Activated naive CD4-positive, alpha-beta T cell treated with anti-CD3 and anti-CD28 coated beads, Interleukin-2, amount 50 U/mL, for 16 hours (primary cell): Measurements from ENCODE around the gene NBAS.

Source experiments
- DNase-seq: peaks from one replicate; pipeline ENCODE4 v3.0.0-alpha.2; 2020

The NBAS gene

GRCh38 chr2:15560988-15561573 lies at the start of gene NBAS:
Gene NBAS (minus strand): TSS chr2:15561334. CDS start chr2:15561304, 30 bp downstream.
- DNase-seq: peak; percentile 80

DNA sequence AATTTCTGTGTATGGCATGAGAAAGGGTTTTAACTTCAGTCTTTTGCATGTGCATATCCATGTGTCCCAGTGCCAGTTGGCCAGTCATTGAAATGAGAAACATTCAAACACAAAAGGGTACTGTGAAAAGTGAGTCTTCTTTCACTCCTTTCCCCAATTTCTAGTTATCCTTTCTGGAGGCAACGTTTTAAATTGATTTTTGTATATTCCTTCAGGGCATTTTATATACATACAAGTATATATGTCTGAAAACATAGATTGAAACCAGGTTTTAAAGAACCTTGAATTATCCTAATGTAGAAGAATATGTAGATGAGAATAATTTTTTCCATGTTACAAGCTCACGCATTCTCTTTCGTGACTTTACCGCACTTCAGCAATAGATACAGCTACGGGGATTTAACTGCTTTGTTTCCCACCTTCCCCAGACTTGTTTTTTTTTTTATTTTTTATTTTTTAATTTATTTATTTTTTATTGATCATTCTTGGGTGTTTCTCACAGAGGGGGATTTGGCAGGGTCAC lies 49.4 kb upstream of the NBAS start:
- no peak for DNase-seq

DNA sequence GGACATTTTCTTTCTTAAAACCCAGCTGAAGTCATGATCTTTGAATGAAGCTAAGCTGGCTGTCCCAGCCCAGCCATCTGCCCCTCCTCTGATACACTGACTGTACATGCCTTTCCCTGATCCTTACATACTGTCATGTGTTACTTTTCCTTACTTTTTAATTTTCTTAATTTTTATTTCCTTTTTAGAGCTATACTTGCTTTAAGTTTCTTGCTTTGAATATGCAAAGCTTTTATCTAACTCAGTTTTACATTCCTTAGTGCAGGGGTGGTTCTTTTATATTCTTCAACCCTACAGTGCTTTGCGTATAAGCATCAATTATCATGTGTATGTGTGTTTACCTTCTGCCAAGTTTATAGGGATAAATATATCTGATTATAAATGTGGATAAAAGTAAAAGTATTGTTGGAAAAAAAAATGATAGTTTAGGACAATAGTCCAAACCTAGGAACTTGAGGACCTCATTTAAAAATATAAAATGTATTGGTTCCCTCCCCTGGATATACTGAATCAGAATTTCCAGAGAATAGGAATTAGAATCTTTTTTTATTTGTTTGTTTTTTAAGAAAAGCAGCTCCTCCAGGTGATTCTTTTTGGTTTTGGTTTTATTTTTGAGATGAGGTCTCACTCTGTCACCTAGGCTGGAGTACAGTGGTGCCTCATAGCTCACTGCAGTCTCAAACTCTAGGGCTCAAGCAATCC lies 48.4 kb upstream of the NBAS start:
- DNase-seq: no peak

DNA sequence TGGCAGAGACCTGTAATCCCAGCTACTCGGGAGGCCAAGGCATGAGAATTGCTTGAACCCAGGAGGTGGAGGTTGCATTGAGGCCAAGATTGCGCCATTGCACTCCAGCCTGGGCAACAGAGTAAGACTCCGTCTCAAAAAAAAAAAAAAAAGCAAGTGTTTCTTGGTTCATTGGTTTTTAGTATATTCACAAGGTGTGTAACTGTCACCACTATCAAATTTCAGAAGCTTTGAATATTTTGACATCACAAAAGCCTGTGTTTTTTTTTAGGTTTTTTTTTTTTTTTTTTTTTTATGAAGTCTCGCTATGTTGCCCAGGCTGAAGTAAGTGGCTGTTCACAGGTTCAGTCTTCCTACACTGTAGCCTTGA lies 47.2 kb upstream of the NBAS start:
- no peak for DNase-seq

GRCh38 chr2:15607709-15608391 lies 46.7 kb upstream of the NBAS start:
- no peak for DNase-seq

GRCh38 chr2:15606481-15607441 lies 45.6 kb upstream of the NBAS start:
- DNase-seq: no peak

GRCh38 chr2:15605721-15606120 lies 44.6 kb upstream of the NBAS start:
- no peak for DNase-seq

DNA sequence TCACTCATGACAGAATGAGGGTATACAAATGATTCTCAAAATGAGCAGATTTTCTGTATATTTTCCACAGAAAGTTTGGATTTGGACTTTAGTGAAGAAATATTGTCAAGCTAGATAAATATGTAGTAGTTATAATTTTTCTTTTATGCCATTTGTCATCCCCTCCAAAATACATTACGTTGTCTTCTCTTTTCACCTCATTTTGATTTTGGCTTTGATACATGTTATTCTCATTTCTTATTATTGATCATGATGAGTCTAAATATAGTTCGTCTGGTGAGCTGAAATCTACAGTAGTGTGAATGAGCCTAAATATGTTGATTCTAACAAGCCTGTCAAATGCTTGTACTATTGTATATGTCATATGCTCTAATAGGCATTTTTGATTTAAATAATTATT lies 42.8 kb upstream of the NBAS start:
- DNase-seq: no peak

DNA sequence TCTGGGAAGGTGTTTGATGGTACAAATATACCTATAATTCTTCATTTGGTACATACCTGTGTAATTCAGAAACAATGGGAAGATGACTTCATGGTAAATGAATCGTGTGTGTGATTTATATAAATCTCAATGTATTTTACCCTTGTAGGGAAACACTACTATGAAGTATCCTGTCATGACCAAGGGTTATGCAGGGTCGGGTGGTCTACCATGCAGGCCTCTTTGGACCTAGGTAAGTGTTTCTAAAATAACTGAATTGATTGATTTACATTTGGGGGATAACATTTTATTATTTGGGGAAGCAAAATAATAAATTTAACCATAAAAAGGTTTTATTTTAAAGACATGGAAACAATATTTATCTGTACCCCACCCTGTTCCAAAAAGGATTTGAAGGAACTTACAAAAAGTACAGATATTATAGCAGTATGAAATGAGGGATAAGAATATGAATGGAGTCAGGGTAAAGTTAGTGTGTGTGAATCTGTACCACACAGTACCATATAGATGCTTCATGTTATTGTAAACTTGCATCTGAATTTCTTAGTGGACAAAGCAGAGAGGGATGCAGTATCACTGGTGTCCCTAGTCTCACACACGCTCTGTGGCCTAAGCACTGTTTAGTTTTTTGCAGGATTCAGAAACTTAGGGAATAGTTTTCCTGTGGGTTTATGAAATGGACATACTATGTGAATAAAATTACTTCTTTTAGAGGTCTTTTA lies 42.1 kb upstream of the NBAS start:
- no peak for DNase-seq

DNA sequence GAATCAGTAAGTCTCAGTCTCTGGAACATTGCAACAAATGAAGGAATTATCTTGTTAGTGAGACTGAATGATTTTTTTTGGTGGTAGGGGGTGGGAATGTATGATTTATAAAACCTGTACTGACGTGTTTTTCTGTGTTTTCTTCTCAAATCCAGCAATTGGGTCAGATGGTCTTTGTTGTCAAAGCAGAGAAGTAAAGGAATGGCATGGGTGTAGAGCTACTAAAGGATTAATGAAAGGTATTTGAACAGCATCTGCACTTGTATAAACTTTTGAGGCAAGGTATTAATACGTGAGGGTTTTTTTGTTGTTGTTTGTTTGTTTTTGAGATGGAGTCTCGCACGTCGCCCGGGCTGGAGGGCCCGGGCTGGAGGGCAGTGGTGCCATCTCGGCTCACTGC lies 41.3 kb upstream of the NBAS start:
- DNase-seq: no peak

- no peak for DNase-seq
Observed at GRCh38 chr2:15601681-15602080, 40.5 kb upstream of the NBAS start.

DNA sequence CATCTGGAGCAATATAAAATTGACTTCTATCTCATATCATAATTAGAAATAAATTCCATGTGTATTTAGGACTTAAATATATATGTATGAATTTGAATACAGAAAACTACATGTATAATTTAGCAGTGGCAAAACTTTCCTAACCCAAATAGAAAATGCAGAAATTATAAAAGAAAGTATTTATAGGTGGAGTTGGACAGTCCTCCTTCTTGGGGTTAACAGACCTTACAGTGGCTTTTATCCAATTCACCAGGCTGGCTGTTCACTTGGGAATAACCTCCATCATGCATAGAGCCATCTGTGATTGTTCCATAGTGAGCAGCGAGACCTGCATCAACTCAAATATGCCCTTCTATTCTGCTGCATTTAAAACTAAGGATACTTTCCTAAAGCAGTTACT lies 38.9 kb upstream of the NBAS start:
- no peak for DNase-seq

- DNase-seq: no peak
Observed at GRCh38 chr2:15596968-15597367, 35.8 kb upstream of the NBAS start.

DNA sequence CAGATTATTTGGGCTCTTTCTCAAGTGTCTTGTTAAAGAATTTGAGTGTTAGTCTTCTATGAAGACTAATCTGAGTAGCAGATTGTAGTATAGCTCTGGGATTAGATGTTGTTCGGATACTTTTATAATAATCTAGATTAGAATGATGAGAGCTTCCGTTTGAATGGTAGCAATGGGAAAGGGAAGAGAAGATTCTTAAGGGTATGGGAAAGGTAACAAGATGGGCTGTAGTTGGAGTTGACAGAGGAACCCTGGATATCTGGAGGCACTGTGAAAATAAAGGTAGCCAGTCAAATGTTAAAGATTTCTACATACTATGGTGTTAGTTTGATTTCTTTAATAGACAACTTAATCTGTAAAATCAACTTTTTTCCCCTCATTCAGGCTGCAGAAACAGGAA lies 35.2 kb upstream of the NBAS start:
- no peak for DNase-seq

DNA sequence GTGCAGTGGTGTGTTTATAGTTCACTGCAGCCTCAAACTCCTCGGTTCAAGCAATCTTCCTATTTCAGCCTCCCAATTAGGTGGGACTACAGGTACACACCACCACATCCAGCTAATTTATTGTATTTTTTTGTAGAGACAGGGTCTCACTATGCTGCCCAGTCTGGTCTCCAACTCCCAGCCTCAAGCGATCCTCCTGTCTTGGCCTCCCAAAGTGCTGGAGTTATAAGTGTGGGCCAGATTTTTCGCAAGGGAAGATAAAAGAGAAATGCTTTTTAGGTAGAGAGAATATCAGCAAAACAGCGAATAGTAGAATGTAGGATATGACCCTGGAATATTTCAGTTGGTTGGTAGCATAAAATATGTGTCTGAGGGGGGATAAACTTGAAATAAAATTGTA lies 34.8 kb upstream of the NBAS start:
- DNase-seq: no peak

GRCh38 chr2:15595342-15595905 lies 34.3 kb upstream of the NBAS start:
- DNase-seq: no peak

GRCh38 chr2:15594291-15595256 lies 33.4 kb upstream of the NBAS start:
- no peak for DNase-seq

- DNase-seq: no peak
Observed at GRCh38 chr2:15593327-15593705, 32.2 kb upstream of the NBAS start.

DNA sequence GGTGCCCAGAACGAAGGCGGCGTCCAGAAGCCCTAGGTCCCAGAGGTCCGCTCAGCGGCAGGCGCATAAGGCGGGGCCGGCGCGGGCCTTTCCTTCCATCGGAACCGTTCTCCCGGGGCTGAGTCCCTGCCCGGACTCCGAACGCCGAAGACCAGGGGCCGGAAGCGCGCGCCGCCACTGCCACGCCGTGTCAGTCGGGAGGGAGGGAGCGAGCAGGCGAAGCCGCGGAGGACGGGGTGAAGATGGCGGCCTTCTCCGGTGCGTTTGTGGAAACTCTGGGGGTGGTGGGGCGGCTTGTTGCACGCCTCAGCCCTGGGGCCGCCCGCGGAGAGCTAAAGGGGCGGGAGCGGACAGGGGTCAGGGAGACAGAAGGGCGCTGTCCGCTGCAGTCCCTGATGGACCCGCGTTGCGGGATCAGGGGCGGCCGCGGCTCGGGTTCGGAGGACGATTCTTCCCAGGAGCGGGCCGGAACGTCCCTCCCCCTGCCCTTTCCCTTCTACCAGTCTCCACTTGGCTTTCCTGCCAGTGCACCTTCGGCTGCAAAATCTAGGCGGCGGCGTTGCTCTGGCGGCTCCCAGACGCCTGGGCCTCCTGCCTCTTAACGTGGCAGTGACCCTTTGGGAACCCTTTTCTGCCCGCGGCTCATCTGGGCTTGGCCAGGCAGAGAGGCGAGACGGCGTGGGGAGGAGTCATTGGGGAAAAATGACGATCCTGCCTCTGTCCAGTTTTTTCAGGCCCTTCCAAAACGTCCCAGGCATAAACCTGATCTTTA lies 30.7 kb upstream of the NBAS start, which contains the start of gene DDX1:
DDX1 (plus strand) TSS at position 177 of the 772 bp plus-strand sequence; CDS start at position 243, 66 bp downstream.
- DNase-seq: peak; percentile 83

- no peak for DNase-seq
Observed at GRCh38 chr2:15591373-15591691, 30.2 kb upstream of the NBAS start.
